Sigmoid colon (tissue), 7 donors: ENCODE results near the gene CCDC149. TPM values are rescaled to one million over a fixed set of nuclear protein-coding genes. Genes with fewer than 3 reads are reported as not detected.

Source experiments
- DNase-seq: peaks from one replicate; pipeline ENCODE4 v3.0.0-alpha.2; 2019
- H3K27ac ChIP-seq, 4 donors: fragments of 200-600 bp; sonication (generic); one replicate each; pipeline ENCODE4 v1.5.1; 2016 to 2019; ENCODE audit warnings: mild to moderate bottlenecking in 1 of 4
- H3K27me3 ChIP-seq, 3 donors: fragments of 200-600 bp; sonication (generic); one replicate each; pipeline ENCODE4 v1.5.1; 2019; ENCODE audit warnings: mild to moderate bottlenecking in 1 of 3
- H3K36me3 ChIP-seq, 4 donors: fragments of 200-600 bp; sonication (generic); one replicate each; pipeline ENCODE4 v1.5.1; 2016 to 2019
- H3K4me1 ChIP-seq, 4 donors: fragments of 200-600 bp; sonication (generic); one replicate each; pipeline ENCODE4 v1.5.1; 2017 to 2019
- H3K4me3 ChIP-seq, 4 donors: fragments of 200-600 bp; sonication (generic); one replicate each; pipeline ENCODE4 v1.5.1; 2017 to 2019; ENCODE audit warnings: mild to moderate bottlenecking in 2 of 4, moderate library complexity in 1 of 4
- H3K9me3 ChIP-seq, 4 donors: fragments of 200-600 bp in 3 of 4; sonication (generic) in 3 of 4; one replicate each; pipeline versions ENCODE4 v1.5.1 to v1.6.1; 2013 to 2019
- CTCF ChIP-seq, 4 experiments: fragments of 450-650 bp in 3 of 4; fragments of 200-600 bp in 1 of 4; IDR thresholded peaks; one replicate each; pipeline ENCODE4 v1.5.1; 2016 to 2019; ENCODE audit warnings: antibody characterized with exemption in 4 of 4, mild to moderate bottlenecking in 3 of 4, moderate library complexity in 2 of 4
- EP300 ChIP-seq, 4 donors: sonication (generic); formaldehyde crosslinking; IDR thresholded peaks; one replicate each; pipeline ENCODE4 v1.6.1; 2017; ENCODE audit warnings: antibody characterized with exemption in 4 of 4
- POLR2A ChIP-seq, 2 donors: fragments of 450-650 bp; IDR thresholded peaks; one replicate each; pipeline ENCODE4 v1.6.1; 2016; ENCODE audit warnings: antibody characterized with exemption in 2 of 2, mild to moderate bottlenecking in 2 of 2, moderate library complexity in 2 of 2
- POLR2AphosphoS5 ChIP-seq, 4 donors: sonication (generic); formaldehyde crosslinking; IDR thresholded peaks; one replicate each; pipeline ENCODE4 v1.6.1; 2017; ENCODE audit warnings: antibody characterized with exemption in 4 of 4
- WGBS, 2 donors: extraction: QIAGEN DNeasy Blood & Tissue Kit; methylation state at CpG; one replicate each; pipeline ENCODE4 v1.1.7; 2013; 5-methylcytosine and 5-hydroxymethylcytosine counted together
- intact Hi-C: fragments of 100-400 bp; cut with DNase I; formaldehyde crosslinking; loops from one replicate; pipeline ENCODE4 v1.15.1; 2023
- polyA plus RNA-seq, 3 donors: library from polyadenylated mRNA; stranded (reverse); fragments of 200-250 nt; gene quantifications; one replicate each; pipeline ENCODE4 v1.2.3, GENCODE V29; 2013
- total RNA-seq, 4 donors: library from RNA; depleted of rRNA; stranded (reverse); fragments of >200 nt; gene quantifications; one replicate each; pipeline ENCODE4 v1.1.0, GENCODE V29; 2016
- donor health status: healthy with polysubstance abuse.
- donor health status: Bipolar disorder and iron deficiency.
- donor health status: healthy.

Gene CCDC149
- total and polyA plus RNA-seq, 7 donors = 5.8 to 21.3 (median 11.8) TPM

GRCh38 chr4:24777536-24778463, 135.0 kb downstream of the CCDC149 start:
- peaks cover 0 to 29% (median 15%) of the 10 kb centered on the region in 4 donors for H3K4me1 ChIP-seq
- intact Hi-C loops = no loop called here

GRCh38 chr4:24775750-24776149, 137.1 kb downstream of the CCDC149 start:
- peaks cover 0 to 17% (median 6%) of the 10 kb centered on the region in 4 donors for H3K4me1 ChIP-seq
- TF ChIP-seq CTCF (IDR thresholded peaks at IDR 0.05) = no peak
- 88 to 90% methylated on average over 3 of the region's 3 CpGs for WGBS, 2 donors

More at GRCh38 chr4:24777536-24778463, 135.0 kb downstream of the CCDC149 start:
- DNase-seq = no peak
- Histone ChIP-seq H3K27ac (peak overlapping the region in 3 of 4 donors; percentile 0 to 61 (median 14)), H3K27me3 (no peaks in the 10 kb centered on the region), H3K36me3 (no peaks in the 10 kb centered on the region), H3K4me3 (no peak overlapping the region), H3K9me3 (no peaks in the 10 kb centered on the region)
- 73 to 82% methylated on average over 11 of the region's 11 CpGs for WGBS, 2 donors
- TF ChIP-seq POLR2AphosphoS5 (IDR thresholded peaks at IDR 0.05) = no peak
- no peak for TF ChIP-seq CTCF (IDR thresholded peaks at IDR 0.05)
- no peak for TF ChIP-seq POLR2A (IDR thresholded peaks at IDR 0.05)
- TF ChIP-seq EP300 (IDR thresholded peaks at IDR 0.05) = no peak

GRCh38 chr4:24775032-24775605, 137.7 kb downstream of the CCDC149 start:
- Histone ChIP-seq H3K9me3 (no peaks in the 10 kb centered on the region), H3K27me3 (no peaks in the 10 kb centered on the region), H3K4me3 (no peak overlapping the region), H3K4me1 (peaks cover 0 to 21% (median 12%) of the 10 kb centered on the region in 4 donors), H3K36me3 (no peaks in the 10 kb centered on the region), H3K27ac (no peak overlapping the region)
- TF ChIP-seq EP300 (IDR thresholded peaks at IDR 0.05) (no peak), POLR2A (IDR thresholded peaks at IDR 0.05) (no peak), CTCF (IDR thresholded peaks at IDR 0.05) (no peak), POLR2AphosphoS5 (IDR thresholded peaks at IDR 0.05) (no peak)
- WGBS, 2 donors = 91 to 97% methylated on average over 2 of the region's 2 CpGs
- intact Hi-C loops = no loop called here
- DNase-seq = no peak

More at GRCh38 chr4:24775750-24776149, 137.1 kb downstream of the CCDC149 start:
- H3K36me3 ChIP-seq = no peaks in the 10 kb centered on the region
- intact Hi-C loops = no loop called here
- DNase-seq = no peak
- H3K27ac ChIP-seq = no peak overlapping the region
- no peaks in the 10 kb centered on the region for H3K27me3 ChIP-seq
- H3K9me3 ChIP-seq = no peaks in the 10 kb centered on the region
- H3K4me3 ChIP-seq = no peak overlapping the region

DNA sequence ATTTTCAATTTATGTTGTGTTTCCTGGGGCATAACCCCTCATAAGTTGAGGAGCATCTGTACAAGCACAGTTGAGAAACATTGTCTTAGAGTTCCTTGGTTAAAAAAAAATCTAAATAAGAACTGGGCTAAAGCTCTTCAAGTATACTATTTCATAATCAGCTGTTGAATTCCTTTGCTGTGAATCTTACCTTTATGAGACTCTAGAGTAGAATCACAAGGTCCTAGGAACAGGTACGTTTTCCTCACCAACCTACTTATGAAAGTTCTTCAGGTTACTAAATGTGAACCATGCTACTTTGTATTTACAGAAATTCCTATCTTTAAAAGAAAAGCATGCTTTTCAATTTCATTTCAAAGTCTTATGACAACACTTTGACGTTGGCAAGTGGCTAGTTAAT, 138.4 kb downstream of the CCDC149 start:
- Histone ChIP-seq H3K36me3 (no peaks in the 10 kb centered on the region), H3K9me3 (no peaks in the 10 kb centered on the region), H3K27ac (no peak overlapping the region), H3K4me1 (peaks cover 0 to 21% (median 14%) of the 10 kb centered on the region in 4 donors), H3K27me3 (no peaks in the 10 kb centered on the region), H3K4me3 (no peak overlapping the region)
- WGBS, 2 donors = 42 to 43% methylated on average over 2 of the region's 2 CpGs
- intact Hi-C loops = no loop called here
- TF ChIP-seq POLR2AphosphoS5 (IDR thresholded peaks at IDR 0.05) (no peak), CTCF (IDR thresholded peaks at IDR 0.05) (no peak), POLR2A (IDR thresholded peaks at IDR 0.05) (no peak), EP300 (IDR thresholded peaks at IDR 0.05) (no peak)
- DNase-seq = no peak
